GM12875 (cell line): ENCODE data around the gene DPH7.
"Not testable (repeated sequence)": the region's sequence is repeated elsewhere in the genome, so short reads cannot be mapped to it uniquely, and the experiment has no call there.

Experiments used
- H3K4me3 ChIP-seq: one replicate; pipeline ENCODE4 v1.5.1; 2011; ENCODE audit warnings: low read depth, low read length, control low read depth
- TF ChIP-seq, protein P1 (sequence below): IDR thresholded peaks from 2 replicates; pipeline ENCODE4 v1.5.1; 2011; ENCODE audit warnings: low read depth, mild to moderate bottlenecking, control low read depth, inconsistent platforms, low read length, moderate library complexity, borderline replicate concordance; ENCODE audit not compliant: insufficient read depth

Gene DPH7

DNA sequence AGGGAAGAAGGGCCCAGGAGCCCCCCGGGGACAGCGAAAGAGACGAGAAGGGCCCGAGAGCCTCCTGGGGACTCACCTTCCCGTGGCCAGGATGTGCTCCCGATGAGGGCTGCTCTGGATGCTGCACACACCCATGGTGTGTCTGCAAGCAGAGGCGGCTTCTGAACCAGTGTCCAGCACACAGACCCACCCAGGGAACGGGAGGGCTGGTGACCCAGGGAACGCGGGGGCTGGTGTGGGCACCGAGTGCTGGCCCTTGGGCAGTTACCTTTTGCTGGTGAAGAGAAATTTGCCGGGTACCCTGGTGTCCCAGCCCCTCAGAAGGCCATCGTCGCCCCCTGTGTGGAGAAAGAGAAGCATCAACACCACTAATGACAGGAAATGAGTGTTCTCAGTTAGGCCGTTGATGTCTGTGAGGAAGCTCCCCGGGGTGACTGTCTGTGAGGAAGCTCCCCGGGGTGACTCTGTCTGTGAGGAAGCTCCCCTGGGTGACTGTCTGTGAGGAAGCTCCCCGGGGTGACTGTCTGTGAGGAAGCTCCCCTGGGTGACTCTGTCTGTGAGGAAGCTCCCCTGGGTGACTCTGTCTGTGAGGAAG is 13.8 kb downstream of the DPH7 start:
- TF ChIP-seq, protein P1, sequence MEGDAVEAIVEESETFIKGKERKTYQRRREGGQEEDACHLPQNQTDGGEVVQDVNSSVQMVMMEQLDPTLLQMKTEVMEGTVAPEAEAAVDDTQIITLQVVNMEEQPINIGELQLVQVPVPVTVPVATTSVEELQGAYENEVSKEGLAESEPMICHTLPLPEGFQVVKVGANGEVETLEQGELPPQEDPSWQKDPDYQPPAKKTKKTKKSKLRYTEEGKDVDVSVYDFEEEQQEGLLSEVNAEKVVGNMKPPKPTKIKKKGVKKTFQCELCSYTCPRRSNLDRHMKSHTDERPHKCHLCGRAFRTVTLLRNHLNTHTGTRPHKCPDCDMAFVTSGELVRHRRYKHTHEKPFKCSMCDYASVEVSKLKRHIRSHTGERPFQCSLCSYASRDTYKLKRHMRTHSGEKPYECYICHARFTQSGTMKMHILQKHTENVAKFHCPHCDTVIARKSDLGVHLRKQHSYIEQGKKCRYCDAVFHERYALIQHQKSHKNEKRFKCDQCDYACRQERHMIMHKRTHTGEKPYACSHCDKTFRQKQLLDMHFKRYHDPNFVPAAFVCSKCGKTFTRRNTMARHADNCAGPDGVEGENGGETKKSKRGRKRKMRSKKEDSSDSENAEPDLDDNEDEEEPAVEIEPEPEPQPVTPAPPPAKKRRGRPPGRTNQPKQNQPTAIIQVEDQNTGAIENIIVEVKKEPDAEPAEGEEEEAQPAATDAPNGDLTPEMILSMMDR, result no peak
- no peak overlapping the region for H3K4me3 ChIP-seq

DNA sequence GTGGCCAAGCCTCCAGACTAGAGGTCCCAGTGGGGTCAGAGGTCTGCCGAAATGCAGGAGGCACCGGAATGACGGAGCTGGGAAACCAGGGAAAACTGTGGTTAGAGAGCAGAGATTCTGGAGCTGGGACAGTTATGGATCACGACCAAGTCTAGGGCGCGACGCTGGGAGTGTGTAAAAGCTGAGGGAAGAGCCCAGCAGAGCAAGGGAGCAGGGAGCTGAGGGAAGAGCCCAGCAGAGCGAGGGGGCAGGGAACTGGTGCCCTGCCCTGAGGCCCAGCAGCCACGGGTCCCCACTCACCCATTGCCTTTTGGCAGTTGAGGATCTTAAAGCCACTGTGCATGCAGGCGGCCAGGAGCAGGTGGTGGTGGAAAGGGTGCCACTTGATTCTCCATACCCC is 14.6 kb downstream of the DPH7 start:
- TF ChIP-seq, protein P1, result no peak
- H3K4me3 ChIP-seq, result no peak overlapping the region

DNA sequence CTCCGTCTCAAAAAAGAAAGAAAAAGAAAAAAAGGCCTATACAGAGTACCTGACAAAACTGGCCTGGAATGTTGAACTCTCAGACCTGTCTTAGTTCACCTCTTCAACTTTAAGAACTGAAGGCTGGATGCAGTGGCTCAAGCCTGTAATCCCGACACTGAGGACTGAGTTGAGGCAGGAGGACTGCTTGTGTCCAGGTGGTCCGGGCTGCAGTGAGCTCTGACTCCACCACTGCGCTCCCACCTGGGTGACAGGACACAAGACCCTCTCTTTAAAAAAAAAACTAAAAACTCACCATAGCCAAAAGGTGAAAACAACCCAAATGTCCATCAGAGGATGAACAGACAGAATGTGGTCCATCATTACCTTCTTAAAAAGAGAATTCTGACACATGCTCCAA is 20.6 kb downstream of the DPH7 start:
- TF ChIP-seq, protein P1, result no peak
- H3K4me3 ChIP-seq, result no peak overlapping the region

DNA sequence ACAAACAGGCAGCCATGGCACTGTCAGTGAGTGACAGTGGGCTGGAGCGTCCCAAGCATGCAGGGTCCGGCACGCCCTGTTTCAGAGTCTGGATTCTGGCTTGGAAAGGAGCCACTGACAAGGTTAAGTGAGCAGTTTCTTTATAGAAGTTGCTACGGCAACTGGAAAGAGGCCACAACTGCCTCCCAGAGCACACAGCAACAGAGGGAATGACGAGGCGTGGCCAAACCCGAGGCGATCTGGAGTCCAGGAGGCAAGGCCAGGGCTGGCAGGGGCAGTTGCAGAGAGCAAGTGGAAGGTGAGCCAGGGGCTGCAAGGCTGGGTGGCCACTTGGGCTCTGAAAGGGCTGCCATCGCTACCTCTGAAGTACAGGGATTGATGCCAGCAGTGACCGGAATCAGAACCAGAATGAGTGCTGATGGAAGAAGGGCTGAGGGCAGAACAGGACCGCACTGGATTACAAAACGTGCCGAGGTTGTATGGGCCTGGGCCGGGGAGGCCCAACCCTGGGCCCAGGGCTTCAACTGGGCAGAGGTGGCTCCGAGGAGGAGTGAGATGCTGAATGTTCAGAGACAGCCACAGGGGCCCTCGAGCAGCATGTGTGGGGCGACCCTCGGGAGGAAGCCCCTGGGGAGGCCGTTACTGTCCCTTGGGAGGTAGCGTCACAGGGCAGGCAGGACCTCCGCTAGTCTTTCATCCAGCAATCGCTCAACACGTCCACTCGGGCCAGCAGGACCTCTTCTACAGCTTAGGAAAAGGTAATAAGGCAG is 22.5 kb downstream of the DPH7 start:
- TF ChIP-seq, protein P1, result no peak
- no peak overlapping the region for H3K4me3 ChIP-seq

DNA sequence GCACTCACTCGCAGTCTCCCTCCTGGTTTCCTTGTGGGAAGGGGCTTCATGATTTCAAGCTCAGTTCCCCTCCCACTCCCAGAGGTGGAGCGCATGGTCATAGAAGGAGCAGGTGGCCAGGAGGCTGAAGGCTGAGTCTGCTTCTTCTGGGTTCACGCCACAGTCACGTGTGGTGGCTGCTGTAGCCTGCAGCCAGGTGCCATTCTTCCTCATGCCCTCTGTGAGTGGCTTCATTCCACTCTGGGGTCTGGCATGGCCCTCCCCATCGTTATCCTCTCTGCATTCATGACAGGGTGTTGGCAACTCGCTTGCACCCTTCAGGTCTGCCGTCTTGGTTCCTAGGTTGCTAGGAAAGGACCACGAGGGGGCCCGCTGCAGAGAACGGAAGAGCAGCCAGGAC is 23.5 kb downstream of the DPH7 start:
- no peak overlapping the region for H3K4me3 ChIP-seq
- TF ChIP-seq, protein P1, result no peak

DNA sequence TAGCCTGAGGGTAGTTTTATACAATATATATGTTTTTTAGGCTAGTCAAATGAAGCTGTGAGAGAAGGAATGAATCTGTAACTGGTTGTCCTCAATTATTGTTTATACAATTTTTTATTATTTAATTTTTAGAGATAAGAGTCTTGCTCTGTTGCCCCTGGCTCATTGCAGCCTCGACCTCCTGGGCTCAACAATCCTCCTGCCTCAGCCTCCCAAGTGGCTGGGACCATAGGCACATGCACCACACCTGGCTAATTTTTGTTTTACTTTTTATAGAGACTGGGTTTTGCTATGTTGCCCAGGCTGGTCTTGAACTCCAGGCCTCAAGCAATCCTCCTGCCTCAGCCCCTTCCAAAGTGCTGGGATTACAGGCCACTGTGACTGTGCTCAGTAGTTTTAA is 24.4 kb downstream of the DPH7 start:
- TF ChIP-seq, protein P1, result no peak
- no peak overlapping the region for H3K4me3 ChIP-seq

DNA sequence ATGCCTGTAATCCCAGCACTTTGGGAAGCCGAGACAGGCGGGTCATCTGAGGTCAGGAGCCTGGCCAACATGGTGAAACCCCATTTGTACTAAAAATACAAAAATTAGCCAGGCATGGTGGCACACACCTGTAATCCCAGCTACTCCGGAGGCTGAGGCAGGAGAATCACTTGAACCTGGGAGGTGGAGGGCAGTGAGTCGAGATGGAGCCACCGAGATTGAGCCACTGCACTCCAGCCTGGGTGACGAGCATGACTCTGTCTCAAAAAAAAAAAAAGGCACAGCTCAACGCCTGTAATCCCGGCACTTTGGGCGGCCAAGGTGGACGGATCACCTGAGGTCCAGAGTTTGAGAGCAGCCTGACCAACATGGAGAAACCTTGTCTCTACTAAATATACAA is 25.1 kb downstream of the DPH7 start:
- not testable (repeated sequence) for H3K4me3 ChIP-seq
